K562 (cell line): ENCODE results near the gene SRD5A1. TPM values are rescaled to one million over a fixed set of nuclear protein-coding genes. Genes with fewer than 3 reads are reported as not detected.
A peak's percentile ranks its signal among the peaks of the same experiment; 100 is the strongest.

Experiments used
- ATAC-seq: fragments of 200-7000 bp; cut with Tn5 transposase; 3 replicates; pipeline ENCODE4 v1.9.1; 2020; ENCODE audit warnings: moderate library complexity
- BruUV-seq: library from RNA; stranded (reverse); fragments of 400-500 nt; replicated peaks from 2 replicates; lab custom pipeline; 2021; lab: Mats Ljungman, UMichigan
- CTCF ChIA-PET: fragments of 300-600 bp; formaldehyde crosslinking; extraction: SDS; loops from one replicate; lab custom pipeline; 2021; ENCODE audit warnings: low intra/inter-chr PET ratio; lab: Yijun Ruan, JAX
- POLR2A ChIA-PET: fragments of 300-600, 350-650 bp; sonication (Branson Sonifier 250); formaldehyde crosslinking; extraction: SDS; loops from one replicate; lab custom pipeline; 2021; ENCODE audit warnings: antibody characterized with exemption, inconsistent platforms; lab: Yijun Ruan, JAX
- DNase-seq, 4 experiments: peaks; one replicate each; pipeline versions ENCODE4 v3.0.0 to v3.0.0-alpha.2; 2011 to 2018; ENCODE audit warnings: low spot score in 3 of 4, mixed read lengths in 3 of 4; ENCODE audit errors: extremely low read depth in 1 of 4
- FAIRE-seq: peaks from 2 replicates; lab custom pipeline; 2011; peaks lifted over from hg19 to GRCh38; lab: Jason Lieb, UNC
- H2AFZ ChIP-seq: 2 replicates; pipeline ENCODE4 v1.6.0; 2011; ENCODE audit warnings: low read depth, low read length, control low read depth, inconsistent platforms
- H3K27ac ChIP-seq: fragments of 200-600 bp; 3 replicates; pipeline ENCODE4 v1.8.0; 2011; ENCODE audit warnings: low read depth, mild to moderate bottlenecking, control low read depth, inconsistent platforms, low read length, moderate library complexity, mixed read lengths; ENCODE audit errors: extremely low read depth
- H3K27me3 ChIP-seq, 2 experiments: fragments of 300-600 bp in 1 of 2; 2 replicates in 1 of 2; 3 replicates in 1 of 2; pipeline versions ENCODE4 v1.6.0 to v1.8.0; 2011; ENCODE audit warnings: inconsistent platforms in 2 of 2, low read length in 2 of 2, mild to moderate bottlenecking in 1 of 2, mixed read lengths in 1 of 2, moderate library complexity in 1 of 2; ENCODE audit not compliant: control insufficient read depth in 2 of 2, insufficient read depth in 2 of 2
- H3K36me3 ChIP-seq: fragments of 300-600 bp; 3 replicates; pipeline ENCODE4 v1.8.0; 2011; ENCODE audit warnings: mild to moderate bottlenecking, low read length, inconsistent platforms; ENCODE audit not compliant: control insufficient read depth, insufficient read depth
- H3K4me1 ChIP-seq, 2 experiments: fragments of 200-600 bp in 1 of 2; replicated peaks in 1 of 2; 2 replicates in 1 of 2; 3 replicates in 1 of 2; pipeline versions ENCODE4 v1.5.1 to v1.8.0; 2011; ENCODE audit warnings: inconsistent platforms in 2 of 2, low read length in 2 of 2, mild to moderate bottlenecking in 1 of 2, mixed read lengths in 1 of 2, moderate library complexity in 1 of 2; ENCODE audit not compliant: control insufficient read depth in 2 of 2, insufficient read depth in 2 of 2
- H3K4me2 ChIP-seq: 2 replicates; pipeline ENCODE4 v1.6.1; 2011; ENCODE audit warnings: low read length, control low read depth, inconsistent platforms, mixed read lengths; ENCODE audit not compliant: insufficient read depth
- H3K4me3 ChIP-seq: fragments of 200-600 bp; sonication (generic), shearing (Covaris generic); 2 replicates; pipeline ENCODE4 v1.5.1; 2016; ENCODE audit warnings: control low read depth, inconsistent platforms
- H3K79me2 ChIP-seq: fragments of 200-600 bp; 3 replicates; pipeline ENCODE4 v1.8.0; 2011; ENCODE audit warnings: low read length, inconsistent platforms; ENCODE audit not compliant: control insufficient read depth, insufficient read depth
- H3K9ac ChIP-seq, 2 experiments: 2 replicates each; pipeline versions ENCODE4 v1.6.0 to v1.6.1; 2011; ENCODE audit warnings: low read depth in 2 of 2, low read length in 2 of 2, control low read depth in 1 of 2, inconsistent platforms in 1 of 2, mild to moderate bottlenecking in 1 of 2, mixed read lengths in 1 of 2; ENCODE audit not compliant: insufficient read depth in 1 of 2
- H3K9me1 ChIP-seq: one replicate; pipeline ENCODE4 v1.6.0; 2011; ENCODE audit warnings: inconsistent platforms, mild to moderate bottlenecking, low read length, moderate library complexity; ENCODE audit not compliant: control insufficient read depth, insufficient read depth
- H3K9me3 ChIP-seq: replicated peaks from 2 replicates; pipeline ENCODE4 v1.5.1; 2011; ENCODE audit warnings: low read depth, low read length, inconsistent platforms; ENCODE audit not compliant: control insufficient read depth, insufficient read depth
- H4K20me1 ChIP-seq: replicated peaks from 2 replicates; pipeline ENCODE4 v1.6.1; 2011; ENCODE audit warnings: low read length, inconsistent platforms, mixed read lengths; ENCODE audit not compliant: control insufficient read depth, insufficient read depth
- BRD4 ChIP-seq: fragments of 200-600 bp; sonication (generic); IDR thresholded peaks from 2 replicates; pipeline ENCODE4 v1.6.1; 2017; ENCODE audit warnings: inconsistent platforms
- GTF2B ChIP-seq: IDR thresholded peaks from 2 replicates; pipeline ENCODE4 v1.6.1; 2011; ENCODE audit not compliant: insufficient read length; ENCODE audit errors: extremely low read depth
- MEF2A ChIP-seq: IDR thresholded peaks from 2 replicates; pipeline ENCODE4 v1.6.1; 2011; ENCODE audit warnings: low read depth, mild to moderate bottlenecking, low read length, moderate library complexity; ENCODE audit not compliant: control insufficient read depth
- PHTF2 ChIP-seq: fragments of 250-450 bp; sonication (Bioruptor Pico); IDR thresholded peaks from 2 replicates; pipeline ENCODE4 v1.5.0; 2021; ENCODE audit warnings: mild to moderate bottlenecking
- PKNOX1 ChIP-seq: fragments of 450-650 bp; IDR thresholded peaks from 2 replicates; pipeline ENCODE4 v1.6.1; 2016
- ZNF347 ChIP-seq: fragments of 450-650 bp; formaldehyde crosslinking; IDR thresholded peaks from 2 replicates; pipeline ENCODE4 v1.4.0; 2020; ENCODE audit warnings: low read depth, mild to moderate bottlenecking, moderate library complexity
- ZNF699 ChIP-seq: fragments of 250-450 bp; sonication (Bioruptor Pico); IDR thresholded peaks from 2 replicates; pipeline ENCODE4 v1.8.0; 2021; ENCODE audit warnings: mild to moderate bottlenecking, moderate library complexity; ENCODE audit not compliant: insufficient replicate concordance
- ZNF717 ChIP-seq: fragments of 250-450 bp; sonication (Bioruptor Pico); IDR thresholded peaks from 2 replicates; pipeline ENCODE4 v1.5.0; 2021
- WGBS: fragments of 100-300 bp; shearing (Covaris generic); methylation state at CpG from one replicate; pipeline ENCODE4 v1.1.6; 2016; ENCODE audit warnings: low coverage, mixed read lengths; ENCODE audit not compliant: insufficient coverage; ENCODE audit errors: missing lambda C conversion rate; 5-methylcytosine and 5-hydroxymethylcytosine counted together
- in situ Hi-C: fragments of 300-500 bp; cut with MboI; formaldehyde crosslinking; loops from 4 replicates; pipeline ENCODE4 v1.15.0; 2018; ENCODE audit warnings: inconsistent platforms, mixed read lengths
- intact Hi-C: fragments of 100-400 bp; cut with micrococcal nuclease; formaldehyde crosslinking; loops from 2 replicates; pipeline ENCODE4 v1.14.2; 2022
- polyA plus RNA-seq, 8 experiments: library from polyadenylated mRNA; depleted of rRNA in 4 of 8; stranded (reverse) in 5 of 8; unstranded in 3 of 8; fragments of >200 nt; fragmentation: Nextera tagmentation in 2 of 8; fragmentation: Illumina TruSeq in 1 of 8; extraction: Ambion mirVana in 2 of 8; extraction: Trizol in 1 of 8; gene quantifications; 2 replicates each; pipeline versions ENCODE4 v1.2.1 to v1.2.3, GENCODE V29; 2011 to 2014; ENCODE audit warnings: inconsistent platforms in 1 of 8, missing spikeins in 1 of 8
- total RNA-seq, 7 experiments: library from RNA; depleted of rRNA in 6 of 7; stranded (reverse); fragments of >200 nt in 6 of 7; fragmentation: Illumina TruSeq in 2 of 7; extraction: Trizol in 2 of 7; gene quantifications; 2 replicates each; pipeline versions ENCODE4 v1.2.1 to v1.2.3, GENCODE V29; 2011 to 2021; ENCODE audit warnings: low replicate concordance in 1 of 7
- TF ChIP-seq, protein P1 (sequence below): fragments of 200-800 bp; sonication (Bioruptor generic); IDR thresholded peaks from 2 replicates; pipeline ENCODE4 v1.6.1; 2016; ENCODE audit warnings: missing genetic modification characterization, missing compliant biosample characterization

Gene SRD5A1
- total and polyA plus RNA-seq, 9 of the 15 experiments (the other 6 are each of a cell fraction or from before 2014, with no cell fraction given), result 1.3 to 22.6 (median 8.1) TPM

GRCh38 chr5:6716629-6717149 lies 83.4 kb downstream of the SRD5A1 start:
- Histone ChIP-seq H4K20me1 (peaks cover 68% of the 10 kb centered on the region), H3K79me2 (peaks cover 76% of the 10 kb centered on the region), H3K4me3 (peak overlapping the region; percentile 2; the same call in 1 of the 2 replicates), H3K4me2 (peak overlapping the region; percentile 82), H3K9me1 (peaks cover 31% of the 10 kb centered on the region), H3K27ac (no peak overlapping the region), H3K4me1 (peaks cover 39 to 42% of the 10 kb centered on the region in 2 experiments; a peak in 4 of 5 replicates), H3K9me3 (no peaks in the 10 kb centered on the region), H2AFZ (no peak overlapping the region), H3K9ac (peak overlapping the region; percentile 14 to 89; a peak in 2 of 4 replicates), H3K36me3 (peaks cover 54% of the 10 kb centered on the region), H3K27me3 (no peaks in the 10 kb centered on the region)
- DNase-seq (no peak), FAIRE-seq (no peak), ATAC-seq (no peak)
- CTCF ChIA-PET, result no interaction called here
- intact Hi-C loops (loop anchor here (10.0 kb wide), 1 partner anchor 342 kb away; the partner anchor contains the start of gene MED10), in situ Hi-C loops (loop anchor here (5.0 kb wide), 1 partner anchor 84 kb away; the partner anchor contains the start of genes NSUN2 and SRD5A1)
- no TSS peak for BruUV-seq
- WGBS, result 73% methylated on average over 4 of the region's 4 CpGs
- POLR2A ChIA-PET, result interaction anchor here (2.1 to 2.5 kb wide), 2 partner anchors 12 to 20 kb away, joined by 7 to 16 read pairs; no protein-coding TSS in a partner anchor
- TF ChIP-seq PHTF2 (CRISPR knock-in tag) (no peak), BRD4 (no peak), GTF2B (no peak), PKNOX1 (no peak), MEF2A (no peak), ZNF699 (no peak), ZNF717 (CRISPR knock-in tag) (no peak), ZNF347 (CRISPR knock-in tag) (no peak)
- TF ChIP-seq, protein P1, sequence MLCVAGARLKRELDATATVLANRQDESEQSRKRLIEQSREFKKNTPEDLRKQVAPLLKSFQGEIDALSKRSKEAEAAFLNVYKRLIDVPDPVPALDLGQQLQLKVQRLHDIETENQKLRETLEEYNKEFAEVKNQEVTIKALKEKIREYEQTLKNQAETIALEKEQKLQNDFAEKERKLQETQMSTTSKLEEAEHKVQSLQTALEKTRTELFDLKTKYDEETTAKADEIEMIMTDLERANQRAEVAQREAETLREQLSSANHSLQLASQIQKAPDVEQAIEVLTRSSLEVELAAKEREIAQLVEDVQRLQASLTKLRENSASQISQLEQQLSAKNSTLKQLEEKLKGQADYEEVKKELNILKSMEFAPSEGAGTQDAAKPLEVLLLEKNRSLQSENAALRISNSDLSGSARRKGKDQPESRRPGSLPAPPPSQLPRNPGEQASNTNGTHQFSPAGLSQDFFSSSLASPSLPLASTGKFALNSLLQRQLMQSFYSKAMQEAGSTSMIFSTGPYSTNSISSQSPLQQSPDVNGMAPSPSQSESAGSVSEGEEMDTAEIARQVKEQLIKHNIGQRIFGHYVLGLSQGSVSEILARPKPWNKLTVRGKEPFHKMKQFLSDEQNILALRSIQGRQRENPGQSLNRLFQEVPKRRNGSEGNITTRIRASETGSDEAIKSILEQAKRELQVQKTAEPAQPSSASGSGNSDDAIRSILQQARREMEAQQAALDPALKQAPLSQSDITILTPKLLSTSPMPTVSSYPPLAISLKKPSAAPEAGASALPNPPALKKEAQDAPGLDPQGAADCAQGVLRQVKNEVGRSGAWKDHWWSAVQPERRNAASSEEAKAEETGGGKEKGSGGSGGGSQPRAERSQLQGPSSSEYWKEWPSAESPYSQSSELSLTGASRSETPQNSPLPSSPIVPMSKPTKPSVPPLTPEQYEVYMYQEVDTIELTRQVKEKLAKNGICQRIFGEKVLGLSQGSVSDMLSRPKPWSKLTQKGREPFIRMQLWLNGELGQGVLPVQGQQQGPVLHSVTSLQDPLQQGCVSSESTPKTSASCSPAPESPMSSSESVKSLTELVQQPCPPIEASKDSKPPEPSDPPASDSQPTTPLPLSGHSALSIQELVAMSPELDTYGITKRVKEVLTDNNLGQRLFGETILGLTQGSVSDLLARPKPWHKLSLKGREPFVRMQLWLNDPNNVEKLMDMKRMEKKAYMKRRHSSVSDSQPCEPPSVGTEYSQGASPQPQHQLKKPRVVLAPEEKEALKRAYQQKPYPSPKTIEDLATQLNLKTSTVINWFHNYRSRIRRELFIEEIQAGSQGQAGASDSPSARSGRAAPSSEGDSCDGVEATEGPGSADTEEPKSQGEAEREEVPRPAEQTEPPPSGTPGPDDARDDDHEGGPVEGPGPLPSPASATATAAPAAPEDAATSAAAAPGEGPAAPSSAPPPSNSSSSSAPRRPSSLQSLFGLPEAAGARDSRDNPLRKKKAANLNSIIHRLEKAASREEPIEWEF (CRISPR knock-in tag), result no peak
